Measurements from ENCODE around the gene SPOCD1. TPM values are rescaled to one million over a fixed set of nuclear protein-coding genes. Genes with fewer than 3 reads are reported as not detected.

SPOCD1 gene
- total and polyA plus RNA-seq, 2 donors from 2014 or later, result 0.22 to 0.98 TPM

- H3K9ac ChIP-seq (ENCODE audit: low read length in 3 of 3), result no peak overlapping the region
- DNase-seq, result peak in 2 of 5 donors; percentile 30 to 40
- no peaks in the 10 kb centered on the region for H3K9me3 ChIP-seq (ENCODE audit: control insufficient read depth in 2 of 3, insufficient read depth in 1 of 3, low read length in 3 of 3)
- FAIRE-seq, result no peak
- H3K4me1 ChIP-seq (ENCODE audit: control insufficient read depth in 2 of 3, insufficient read depth in 2 of 3, low read depth in 1 of 3, low read length in 3 of 3), result no peaks in the 10 kb centered on the region
- H3K4me3 ChIP-seq (ENCODE audit: low read length in 3 of 3), result no peak overlapping the region
- no peaks in the 10 kb centered on the region for H3K36me3 ChIP-seq (ENCODE audit: control insufficient read depth in 2 of 3, insufficient read depth in 3 of 3, low read length in 3 of 3)
- intact Hi-C loops (cut with DNase I), result no loop called here
- TF ChIP-seq CTCF (IDR thresholded peaks at IDR 0.05; ENCODE audit: borderline replicate concordance, extremely low read depth, insufficient read depth), result no peak
- H3K27me3 ChIP-seq (ENCODE audit: control insufficient read depth, insufficient read depth, low read length), result no peaks in the 10 kb centered on the region
- no peak overlapping the region for H3K27ac ChIP-seq (ENCODE audit: low read depth in 2 of 2, low read length in 2 of 2)
Measured at GRCh38 chr1:31795801-31796621, 19.8 kb downstream of the SPOCD1 start.

GRCh38 chr1:31795096-31795675 is 20.6 kb downstream of the SPOCD1 start:
- Histone ChIP-seq H3K36me3 (ENCODE audit: control insufficient read depth in 2 of 3, insufficient read depth in 3 of 3, low read length in 3 of 3) (no peaks in the 10 kb centered on the region), H3K4me1 (ENCODE audit: control insufficient read depth in 2 of 3, insufficient read depth in 2 of 3, low read depth in 1 of 3, low read length in 3 of 3) (no peaks in the 10 kb centered on the region), H3K9ac (ENCODE audit: low read length in 3 of 3) (no peak overlapping the region), H3K4me3 (ENCODE audit: low read length in 3 of 3) (no peak overlapping the region), H3K27me3 (ENCODE audit: control insufficient read depth, insufficient read depth, low read length) (no peaks in the 10 kb centered on the region), H3K9me3 (ENCODE audit: control insufficient read depth in 2 of 3, insufficient read depth in 1 of 3, low read length in 3 of 3) (no peaks in the 10 kb centered on the region), H3K27ac (ENCODE audit: low read depth in 2 of 2, low read length in 2 of 2) (no peak overlapping the region)
- DNase-seq, result no peak
- TF ChIP-seq CTCF (IDR thresholded peaks at IDR 0.05; ENCODE audit: borderline replicate concordance, extremely low read depth, insufficient read depth), result no peak
- FAIRE-seq, result no peak
- intact Hi-C loops (cut with DNase I), result no loop called here

GRCh38 chr1:31793586-31794285 is 22.1 kb downstream of the SPOCD1 start:
- no peak overlapping the region for H3K27ac ChIP-seq (ENCODE audit: low read depth in 2 of 2, low read length in 2 of 2)
- intact Hi-C loops (cut with DNase I), result loop anchor here (5.0 kb wide), 1 partner anchor 131 kb away; no protein-coding TSS in a partner anchor
- no peak for TF ChIP-seq CTCF (IDR thresholded peaks at IDR 0.05; ENCODE audit: borderline replicate concordance, extremely low read depth, insufficient read depth)
- no peaks in the 10 kb centered on the region for H3K27me3 ChIP-seq (ENCODE audit: control insufficient read depth, insufficient read depth, low read length)
- FAIRE-seq (no peak), DNase-seq (peak in 3 of 5 donors; percentile 8 to 66 (median 28))
- no peaks in the 10 kb centered on the region for H3K9me3 ChIP-seq (ENCODE audit: control insufficient read depth in 2 of 3, insufficient read depth in 1 of 3, low read length in 3 of 3)
- no peak overlapping the region for H3K9ac ChIP-seq (ENCODE audit: low read length in 3 of 3)
- H3K36me3 ChIP-seq (ENCODE audit: control insufficient read depth in 2 of 3, insufficient read depth in 3 of 3, low read length in 3 of 3), result no peaks in the 10 kb centered on the region
- H3K4me3 ChIP-seq (ENCODE audit: low read length in 3 of 3), result no peak overlapping the region
- no peaks in the 10 kb centered on the region for H3K4me1 ChIP-seq (ENCODE audit: control insufficient read depth in 2 of 3, insufficient read depth in 2 of 3, low read depth in 1 of 3, low read length in 3 of 3)

All from kidney (tissue), 14 donors.